Glutamatergic neuron (in vitro differentiated cells): Measurements from ENCODE around the gene ANKRD17. TPM values are rescaled to one million over a fixed set of nuclear protein-coding genes. Genes with fewer than 3 reads are reported as not detected.
"Not testable (repeated sequence)": the region's sequence is repeated elsewhere in the genome, so short reads cannot be mapped to it uniquely, and the experiment has no call there.

Source experiments
- DNase-seq: peaks from one replicate; pipeline ENCODE4 v3.0.0; 2022
- H3K27ac Mint-ChIP-seq: one replicate; pipeline ENCODE4 v1.8.0; 2020; ENCODE audit warnings: mild to moderate bottlenecking, mixed read lengths, inconsistent platforms; ENCODE audit not compliant: unreplicated experiment
- H3K27me3 Mint-ChIP-seq: one replicate; pipeline ENCODE4 v1.8.0; 2020; ENCODE audit warnings: mild to moderate bottlenecking, moderate library complexity, mixed read lengths, inconsistent platforms; ENCODE audit not compliant: unreplicated experiment
- H3K36me3 Mint-ChIP-seq: one replicate; pipeline ENCODE4 v1.8.0; 2020; ENCODE audit warnings: mild to moderate bottlenecking, mixed read lengths, inconsistent platforms; ENCODE audit not compliant: unreplicated experiment
- H3K4me1 Mint-ChIP-seq: one replicate; pipeline ENCODE4 v1.8.0; 2020; ENCODE audit warnings: mild to moderate bottlenecking, low read depth, mixed read lengths, inconsistent platforms; ENCODE audit not compliant: unreplicated experiment
- H3K4me3 Mint-ChIP-seq: one replicate; pipeline ENCODE4 v1.8.0; 2020; ENCODE audit warnings: mild to moderate bottlenecking, mixed read lengths, inconsistent platforms; ENCODE audit not compliant: unreplicated experiment
- H3K9me3 Mint-ChIP-seq: one replicate; pipeline ENCODE4 v1.8.0; 2020; ENCODE audit warnings: mild to moderate bottlenecking, moderate library complexity, mixed read lengths, inconsistent platforms; ENCODE audit not compliant: unreplicated experiment
- CTCF ChIP-seq: fragments of 200-600 bp; sonication (generic); IDR thresholded peaks from one replicate; pipeline ENCODE4 v1.5.0; 2021; ENCODE audit not compliant: partially characterized antibody, unreplicated experiment
- long read RNA-seq: library from polyadenylated mRNA; unstranded; transcript quantifications from one replicate; pipeline ENCODE4 v2.0.0, GENCODE V29; 2020; ENCODE audit not compliant: unreplicated experiment
- total RNA-seq: library from RNA; stranded (reverse); fragmentation: NEBNext Ultra II Directional; extraction: Animal tissue kit (Norgen Biotek cat#: 25700); gene quantifications from one replicate; pipeline ENCODE4 v1.2.1, GENCODE V29; 2021; ENCODE audit not compliant: unreplicated experiment

The ANKRD17 gene, protein sequence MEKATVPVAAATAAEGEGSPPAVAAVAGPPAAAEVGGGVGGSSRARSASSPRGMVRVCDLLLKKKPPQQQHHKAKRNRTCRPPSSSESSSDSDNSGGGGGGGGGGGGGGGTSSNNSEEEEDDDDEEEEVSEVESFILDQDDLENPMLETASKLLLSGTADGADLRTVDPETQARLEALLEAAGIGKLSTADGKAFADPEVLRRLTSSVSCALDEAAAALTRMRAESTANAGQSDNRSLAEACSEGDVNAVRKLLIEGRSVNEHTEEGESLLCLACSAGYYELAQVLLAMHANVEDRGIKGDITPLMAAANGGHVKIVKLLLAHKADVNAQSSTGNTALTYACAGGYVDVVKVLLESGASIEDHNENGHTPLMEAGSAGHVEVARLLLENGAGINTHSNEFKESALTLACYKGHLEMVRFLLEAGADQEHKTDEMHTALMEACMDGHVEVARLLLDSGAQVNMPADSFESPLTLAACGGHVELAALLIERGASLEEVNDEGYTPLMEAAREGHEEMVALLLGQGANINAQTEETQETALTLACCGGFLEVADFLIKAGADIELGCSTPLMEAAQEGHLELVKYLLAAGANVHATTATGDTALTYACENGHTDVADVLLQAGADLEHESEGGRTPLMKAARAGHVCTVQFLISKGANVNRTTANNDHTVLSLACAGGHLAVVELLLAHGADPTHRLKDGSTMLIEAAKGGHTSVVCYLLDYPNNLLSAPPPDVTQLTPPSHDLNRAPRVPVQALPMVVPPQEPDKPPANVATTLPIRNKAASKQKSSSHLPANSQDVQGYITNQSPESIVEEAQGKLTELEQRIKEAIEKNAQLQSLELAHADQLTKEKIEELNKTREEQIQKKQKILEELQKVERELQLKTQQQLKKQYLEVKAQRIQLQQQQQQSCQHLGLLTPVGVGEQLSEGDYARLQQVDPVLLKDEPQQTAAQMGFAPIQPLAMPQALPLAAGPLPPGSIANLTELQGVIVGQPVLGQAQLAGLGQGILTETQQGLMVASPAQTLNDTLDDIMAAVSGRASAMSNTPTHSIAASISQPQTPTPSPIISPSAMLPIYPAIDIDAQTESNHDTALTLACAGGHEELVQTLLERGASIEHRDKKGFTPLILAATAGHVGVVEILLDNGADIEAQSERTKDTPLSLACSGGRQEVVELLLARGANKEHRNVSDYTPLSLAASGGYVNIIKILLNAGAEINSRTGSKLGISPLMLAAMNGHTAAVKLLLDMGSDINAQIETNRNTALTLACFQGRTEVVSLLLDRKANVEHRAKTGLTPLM (N-terminal part only)
- total RNA-seq = 91.9 TPM
- long read RNA-seq, partial matches to known transcripts = 6 of 9 reads
- long read RNA-seq, other reads (novel, unspliced or antisense) = 3 of 9 reads

DNA sequence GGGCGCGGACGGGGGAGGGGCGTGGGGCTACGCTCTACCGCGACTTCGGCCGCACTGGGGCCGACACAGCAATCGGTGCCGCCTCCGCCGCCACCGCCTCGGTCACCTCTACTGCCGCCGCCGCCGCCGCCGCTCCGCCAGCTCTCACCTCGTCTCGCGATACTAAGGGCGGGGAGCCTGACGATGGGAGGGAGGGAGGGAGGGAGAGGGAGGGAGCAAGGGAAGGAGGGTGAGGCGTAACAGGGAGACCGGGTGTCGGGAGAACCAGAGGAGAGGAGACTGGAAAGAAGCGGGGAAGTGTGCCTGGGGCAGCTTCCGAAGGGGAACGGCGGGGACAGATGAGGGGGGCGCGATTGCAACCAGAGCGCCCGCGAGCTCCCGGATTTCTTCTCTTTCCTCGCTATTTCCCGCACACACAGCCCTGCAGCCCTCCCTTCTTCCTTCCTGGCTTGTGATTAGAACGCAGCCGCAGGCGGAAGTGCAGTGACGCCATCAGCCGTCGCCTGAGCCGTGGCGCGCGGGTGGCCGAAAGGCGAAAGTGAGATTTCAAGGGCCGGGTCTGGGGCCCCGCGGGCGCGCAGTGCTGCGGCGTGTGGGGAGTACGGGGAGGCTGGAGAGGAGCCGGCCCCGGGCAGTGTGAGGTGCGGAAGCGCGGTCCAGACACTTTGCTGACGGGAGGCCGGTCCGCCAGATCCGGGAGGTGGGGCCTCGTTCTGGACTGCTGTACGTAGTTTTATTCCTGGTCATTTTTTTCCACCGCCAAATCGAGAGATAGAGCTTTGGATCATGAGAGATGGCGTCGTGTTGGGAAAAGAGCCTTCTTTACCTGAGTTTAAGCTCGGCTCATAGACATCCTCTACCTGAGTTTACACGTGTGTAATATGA is at the start of gene ANKRD17:
Gene ANKRD17 (minus strand): TSS at position 113 of the 885 bp plus-strand sequence. CDS start 130 bp downstream, outside the sequence.
- H3K4me3 Mint-ChIP-seq = peak within 1 kb of the TSS; percentile 97
- no peaks in the 10 kb centered on the region for H3K36me3 Mint-ChIP-seq
- H3K27me3 Mint-ChIP-seq = peaks cover 10% of the 10 kb centered on the region
- H3K4me1 Mint-ChIP-seq = peaks cover 10% of the 10 kb centered on the region
- no peak for TF ChIP-seq CTCF
- peak within 1 kb of the TSS; percentile 98 for H3K27ac Mint-ChIP-seq
- peaks cover 14% of the 10 kb centered on the region for H3K9me3 Mint-ChIP-seq
- DNase-seq = peak; percentile 95

- no peak for TF ChIP-seq CTCF
- no peaks in the 10 kb centered on the region for H3K4me1 Mint-ChIP-seq
- H3K4me3 Mint-ChIP-seq = no peak overlapping the region
- no peaks in the 10 kb centered on the region for H3K36me3 Mint-ChIP-seq
- no peak overlapping the region for H3K27ac Mint-ChIP-seq
- no peaks in the 10 kb centered on the region for H3K9me3 Mint-ChIP-seq
- DNase-seq = no peak
- no peaks in the 10 kb centered on the region for H3K27me3 Mint-ChIP-seq
These were observed 49.7 kb upstream of the ANKRD17 start for GRCh38 chr4:73308286-73308685.

DNA sequence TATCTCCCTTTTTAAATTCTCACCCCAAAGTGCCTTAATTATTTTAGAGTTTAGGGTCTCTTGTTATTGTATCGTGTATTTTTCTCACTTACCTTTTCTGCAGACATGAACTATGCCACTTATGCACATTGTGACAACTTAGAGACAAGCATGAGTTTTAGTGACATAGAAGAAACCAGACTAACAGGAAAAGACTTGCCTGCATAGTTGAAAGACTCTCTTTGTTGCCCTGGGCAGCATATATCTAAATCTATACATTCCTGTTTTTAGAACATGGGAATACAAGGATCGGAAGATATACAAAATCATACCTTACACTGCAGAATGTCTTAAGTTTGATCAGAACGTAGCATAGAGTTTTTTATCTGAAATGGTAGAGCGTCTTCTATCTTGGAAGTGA is 45.1 kb upstream of the ANKRD17 start:
- DNase-seq = no peak
- Mint-ChIP-seq H3K36me3 (no peaks in the 10 kb centered on the region), H3K9me3 (no peaks in the 10 kb centered on the region), H3K27me3 (no peaks in the 10 kb centered on the region), H3K4me1 (no peaks in the 10 kb centered on the region), H3K4me3 (no peak overlapping the region), H3K27ac (no peak overlapping the region)
- TF ChIP-seq CTCF = no peak

- no peaks in the 10 kb centered on the region for H3K27me3 Mint-ChIP-seq
- H3K4me3 Mint-ChIP-seq = no peak overlapping the region
- DNase-seq = no peak
- H3K4me1 Mint-ChIP-seq = no peaks in the 10 kb centered on the region
- H3K27ac Mint-ChIP-seq = no peak overlapping the region
- no peaks in the 10 kb centered on the region for H3K36me3 Mint-ChIP-seq
- TF ChIP-seq CTCF = no peak
- no peaks in the 10 kb centered on the region for H3K9me3 Mint-ChIP-seq
These were observed 41.1 kb upstream of the ANKRD17 start for GRCh38 chr4:73299548-73300280.

DNA sequence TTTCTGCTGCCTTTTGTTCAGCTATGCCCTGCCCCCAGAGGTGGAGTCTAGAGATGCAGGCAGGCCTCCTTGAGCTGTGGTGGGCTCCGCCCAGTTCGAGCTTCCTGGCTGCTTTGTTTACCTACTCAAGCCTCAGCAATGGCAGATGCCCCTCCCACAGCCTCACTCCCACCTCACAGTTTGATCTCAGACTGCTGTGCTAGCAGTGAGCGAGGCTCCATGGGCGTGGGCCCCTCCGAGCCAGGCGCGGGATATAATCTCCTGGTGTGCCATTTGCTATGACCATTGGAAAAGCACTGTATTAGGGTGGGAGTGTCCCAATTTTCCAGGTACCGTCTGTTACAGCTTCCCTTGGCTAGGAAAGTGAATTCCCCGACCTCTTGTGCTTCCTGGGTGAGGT is 34.1 kb upstream of the ANKRD17 start:
- H3K4me1 Mint-ChIP-seq = not testable (repeated sequence)

More for the DNA sequence above, 34.1 kb upstream of the ANKRD17 start:
- not testable (repeated sequence) for H3K9me3 Mint-ChIP-seq, H3K36me3 Mint-ChIP-seq, H3K27ac Mint-ChIP-seq, H3K27me3 Mint-ChIP-seq, DNase-seq, H3K4me3 Mint-ChIP-seq
